CD14-positive monocyte (primary cell): ENCODE data around the gene SLFN12L. TPM values are rescaled to one million over a fixed set of nuclear protein-coding genes. Genes with fewer than 3 reads are reported as not detected.
"Not testable (repeated sequence)": the region's sequence is repeated elsewhere in the genome, so short reads cannot be mapped to it uniquely, and the experiment has no call there.

Experiments
- DNase-seq, 3 donors: peaks; one replicate each; pipeline ENCODE4 v3.0.0-alpha.2; 2011 to 2022
- H2AFZ ChIP-seq: 2 replicates; pipeline ENCODE4 v1.6.0; 2012; ENCODE audit warnings: mild to moderate bottlenecking, low read depth, low read length, inconsistent platforms; ENCODE audit not compliant: insufficient read depth, poor library complexity, severe bottlenecking
- H3K27ac ChIP-seq, 2 donors: 1 replicate in 1 of 2; 2 replicates in 1 of 2; pipeline ENCODE4 v1.5.1; 2012 to 2013; ENCODE audit warnings: low read length in 2 of 2, control low read depth in 1 of 2, inconsistent platforms in 1 of 2, low read depth in 1 of 2, mild to moderate bottlenecking in 1 of 2
- H3K27me3 ChIP-seq, 2 donors: one replicate each; pipeline versions ENCODE4 v1.6.0 to v1.6.1; 2011 to 2013; ENCODE audit warnings: low read length in 2 of 2; ENCODE audit not compliant: control insufficient read depth in 2 of 2, insufficient read depth in 2 of 2
- H3K36me3 ChIP-seq, 2 donors: replicated peaks in 1 of 2; 1 replicate in 1 of 2; 2 replicates in 1 of 2; pipeline versions ENCODE4 v1.5.1 to v1.6.1; 2012 to 2013; ENCODE audit warnings: low read length in 2 of 2, control low read depth in 1 of 2, inconsistent platforms in 1 of 2, mild to moderate bottlenecking in 1 of 2; ENCODE audit not compliant: insufficient read depth in 2 of 2, control insufficient read depth in 1 of 2
- H3K4me1 ChIP-seq, 2 donors: 1 replicate in 1 of 2; 2 replicates in 1 of 2; pipeline versions ENCODE4 v1.5.1 to v1.6.1; 2012 to 2013; ENCODE audit warnings: low read length in 2 of 2, control low read depth in 1 of 2, inconsistent platforms in 1 of 2, mild to moderate bottlenecking in 1 of 2, moderate library complexity in 1 of 2; ENCODE audit not compliant: insufficient read depth in 2 of 2, control insufficient read depth in 1 of 2
- H3K4me2 ChIP-seq: replicated peaks from 2 replicates; pipeline ENCODE3; 2012; ENCODE audit warnings: low read length, moderate library complexity, mild to moderate bottlenecking; ENCODE audit not compliant: poor library complexity, severe bottlenecking; ENCODE audit errors: extremely low read depth
- H3K4me3 ChIP-seq, 3 experiments: fragments of 200-600 bp in 1 of 3; sonication (generic) in 1 of 3; replicated peaks in 1 of 3; 1 replicate in 2 of 3; 2 replicates in 1 of 3; pipeline ENCODE4 v1.5.1; 2011 to 2013; ENCODE audit warnings: low read length in 3 of 3, mild to moderate bottlenecking in 3 of 3, control low read depth in 2 of 3, low read depth in 2 of 3, inconsistent platforms in 1 of 3, moderate library complexity in 1 of 3
- H3K79me2 ChIP-seq: 2 replicates; pipeline ENCODE4 v1.6.0; 2012; ENCODE audit warnings: mild to moderate bottlenecking, control low read depth, inconsistent platforms, low read length, moderate library complexity; ENCODE audit not compliant: insufficient read depth
- H3K9ac ChIP-seq: 2 replicates; pipeline ENCODE4 v1.6.0; 2017; ENCODE audit warnings: low read length, mild to moderate bottlenecking; ENCODE audit not compliant: insufficient read depth, poor library complexity, severe bottlenecking
- H3K9me3 ChIP-seq, 2 donors: replicated peaks in 1 of 2; 1 replicate in 1 of 2; 2 replicates in 1 of 2; pipeline versions ENCODE4 v1.5.1 to v1.6.1; 2012 to 2013; ENCODE audit warnings: low read length in 2 of 2, control low read depth in 1 of 2; ENCODE audit not compliant: control insufficient read depth in 1 of 2, insufficient read depth in 1 of 2
- H4K20me1 ChIP-seq: 2 replicates; pipeline ENCODE4 v1.6.0; 2012; ENCODE audit warnings: mild to moderate bottlenecking, low read length, control low read depth, moderate library complexity; ENCODE audit not compliant: insufficient read depth
- H3K27ac Mint-ChIP-seq, 7 donors: one replicate each; pipeline ENCODE4 v1.8.0; 2020; ENCODE audit warnings: mild to moderate bottlenecking in 7 of 7, mixed read lengths in 7 of 7, moderate library complexity in 6 of 7, inconsistent platforms in 2 of 7
- H3K27me3 Mint-ChIP-seq, 3 donors: one replicate each; pipeline ENCODE4 v1.8.0; 2021 to 2022; ENCODE audit warnings: low read depth in 3 of 3, mild to moderate bottlenecking in 3 of 3, mixed read lengths in 3 of 3, moderate library complexity in 3 of 3, inconsistent platforms in 1 of 3
- H3K36me3 Mint-ChIP-seq, 2 donors: one replicate each; pipeline ENCODE4 v1.8.0; 2020; ENCODE audit warnings: mixed read lengths in 2 of 2, inconsistent platforms in 1 of 2, mild to moderate bottlenecking in 1 of 2
- H3K4me1 Mint-ChIP-seq: one replicate; pipeline ENCODE4 v1.8.0; 2020; ENCODE audit warnings: mild to moderate bottlenecking, mixed read lengths
- H3K4me3 Mint-ChIP-seq, 2 donors: one replicate each; pipeline ENCODE4 v1.8.0; 2020; ENCODE audit warnings: mild to moderate bottlenecking in 2 of 2, mixed read lengths in 2 of 2, moderate library complexity in 1 of 2
- H3K9me3 Mint-ChIP-seq, 7 donors: one replicate each; pipeline ENCODE4 v1.8.0; 2020 to 2022; ENCODE audit warnings: mixed read lengths in 7 of 7, mild to moderate bottlenecking in 6 of 7, moderate library complexity in 6 of 7, inconsistent platforms in 2 of 7
- WGBS: methylation state at CpG from one replicate; pipeline ENCODE4 v1.1.5; 2013; ENCODE audit warnings: missing lambda C conversion rate; ENCODE audit not compliant: insufficient coverage; 5-methylcytosine and 5-hydroxymethylcytosine counted together
- intact Hi-C, 2 donors: fragments of 100-400 bp; cut with micrococcal nuclease; formaldehyde crosslinking; loops; one replicate each; pipeline versions ENCODE4 v1.15.0 to v1.15.1; 2023
- polyA plus RNA-seq, 3 donors: library from polyadenylated mRNA; depleted of rRNA in 1 of 3; unstranded in 2 of 3; stranded (reverse) in 1 of 3; fragments of 300-500 nt in 2 of 3; fragments of >200 nt in 1 of 3; fragmentation: Illumina TruSeq in 2 of 3; gene quantifications; 1 replicate in 2 of 3; 2 replicates in 1 of 3; pipeline ENCODE4 v1.2.3, GENCODE V29; 2012 to 2021
- TF ChIP-seq, protein P1 (sequence below): fragments of 200-600 bp; IDR thresholded peaks from one replicate; pipeline ENCODE4 v1.8.0; 2022; ENCODE audit warnings: antibody characterized with exemption, mild to moderate bottlenecking

Gene SLFN12L
- polyA plus RNA-seq, 3 donors, result 0.14 to 0.25 (median 0.24) TPM

DNA sequence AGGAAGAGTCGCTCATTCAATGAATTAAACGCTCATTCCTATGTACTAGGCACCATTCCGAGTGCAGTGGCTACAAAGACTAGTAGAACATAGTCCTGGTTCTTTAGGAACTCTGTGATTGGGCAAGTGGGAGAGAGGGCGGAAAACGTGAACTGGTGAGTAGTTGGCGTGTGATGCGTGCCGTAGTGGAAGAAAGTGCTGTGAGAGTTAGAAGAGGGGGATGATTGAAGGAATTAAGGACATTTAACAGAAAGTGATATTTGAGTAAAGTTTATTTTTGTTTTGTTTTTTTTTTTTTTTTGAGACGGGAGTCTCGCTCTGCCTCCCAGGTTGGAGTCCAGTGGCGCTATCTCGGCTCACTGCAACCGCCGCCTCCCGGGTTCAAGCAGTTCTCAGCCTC, 31.1 kb upstream of the SLFN12L start:
- peak overlapping the region; percentile 93 to 97 for H3K4me3 Mint-ChIP-seq
- peaks cover 3 to 7% of the 10 kb centered on the region in 2 donors for H3K36me3 Mint-ChIP-seq
- Histone ChIP-seq H2AFZ (peak overlapping the region; percentile 90), H3K79me2 (peaks cover 32% of the 10 kb centered on the region), H4K20me1 (peaks cover 5% of the 10 kb centered on the region), H3K36me3 (peaks cover 2 to 7% of the 10 kb centered on the region in 2 donors), H3K4me3 (peak overlapping the region; percentile 75 to 95 (median 90)), H3K9ac (peak overlapping the region; percentile 76), H3K27ac (peak overlapping the region; percentile 73 to 91), H3K9me3 (no peaks in the 10 kb centered on the region), H3K27me3 (no peaks in the 10 kb centered on the region), H3K4me1 (peaks cover 23 to 27% of the 10 kb centered on the region in 2 donors), H3K4me2 (peak overlapping the region; percentile 96)
- no peaks in the 10 kb centered on the region for H3K9me3 Mint-ChIP-seq
- H3K27me3 Mint-ChIP-seq, result peaks cover 0 to 3% (median 2%) of the 10 kb centered on the region in 3 donors
- DNase-seq, result peak; percentile 45 to 73 (median 61)
- H3K27ac Mint-ChIP-seq, result peak overlapping the region; percentile 92 to 97 (median 95)
- TF ChIP-seq, protein P1, sequence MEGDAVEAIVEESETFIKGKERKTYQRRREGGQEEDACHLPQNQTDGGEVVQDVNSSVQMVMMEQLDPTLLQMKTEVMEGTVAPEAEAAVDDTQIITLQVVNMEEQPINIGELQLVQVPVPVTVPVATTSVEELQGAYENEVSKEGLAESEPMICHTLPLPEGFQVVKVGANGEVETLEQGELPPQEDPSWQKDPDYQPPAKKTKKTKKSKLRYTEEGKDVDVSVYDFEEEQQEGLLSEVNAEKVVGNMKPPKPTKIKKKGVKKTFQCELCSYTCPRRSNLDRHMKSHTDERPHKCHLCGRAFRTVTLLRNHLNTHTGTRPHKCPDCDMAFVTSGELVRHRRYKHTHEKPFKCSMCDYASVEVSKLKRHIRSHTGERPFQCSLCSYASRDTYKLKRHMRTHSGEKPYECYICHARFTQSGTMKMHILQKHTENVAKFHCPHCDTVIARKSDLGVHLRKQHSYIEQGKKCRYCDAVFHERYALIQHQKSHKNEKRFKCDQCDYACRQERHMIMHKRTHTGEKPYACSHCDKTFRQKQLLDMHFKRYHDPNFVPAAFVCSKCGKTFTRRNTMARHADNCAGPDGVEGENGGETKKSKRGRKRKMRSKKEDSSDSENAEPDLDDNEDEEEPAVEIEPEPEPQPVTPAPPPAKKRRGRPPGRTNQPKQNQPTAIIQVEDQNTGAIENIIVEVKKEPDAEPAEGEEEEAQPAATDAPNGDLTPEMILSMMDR, result no peak
- WGBS, result 14% methylated on average over 8 of the region's 15 CpGs
- intact Hi-C loops, result no loop called here
- peaks cover 22% of the 10 kb centered on the region for H3K4me1 Mint-ChIP-seq

DNA sequence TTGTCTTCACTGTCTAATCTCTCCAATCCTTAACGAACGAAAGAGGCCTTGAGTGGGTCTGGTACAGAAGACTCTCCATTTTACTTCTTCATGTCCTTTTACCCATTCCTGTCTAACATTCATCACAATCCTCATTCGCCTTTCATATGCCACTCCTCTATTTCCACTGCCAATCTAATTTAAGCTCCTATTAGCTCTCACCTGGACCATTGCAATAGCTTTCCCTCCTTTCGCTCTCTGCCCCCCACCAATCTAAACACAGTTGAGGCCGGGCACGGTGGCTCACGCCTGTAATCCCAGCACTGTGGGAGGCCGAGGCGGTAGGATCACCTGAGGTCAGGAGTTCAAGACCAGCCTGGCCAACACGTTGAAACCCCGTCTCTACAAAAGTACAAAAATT, 29.5 kb upstream of the SLFN12L start:
- Mint-ChIP-seq H3K36me3 (peaks cover 0 to under 1% of the 10 kb centered on the region in 2 donors), H3K4me3 (peak overlapping the region; percentile 56 to 97), H3K27me3 (peaks cover 2 to 5% (median 2%) of the 10 kb centered on the region in 3 donors), H3K27ac (peak overlapping the region in 4 of 7 donors; percentile 27 to 94 (median 64)), H3K4me1 (peaks cover 22% of the 10 kb centered on the region), H3K9me3 (no peaks in the 10 kb centered on the region)
- intact Hi-C loops, result no loop called here
- Histone ChIP-seq H2AFZ (peak overlapping the region; percentile 4), H3K4me3 (peak overlapping the region in 1 of 3 experiments; percentile 90), H3K79me2 (peaks cover 32% of the 10 kb centered on the region), H4K20me1 (peaks cover 5% of the 10 kb centered on the region), H3K9me3 (no peaks in the 10 kb centered on the region), H3K9ac (no peak overlapping the region), H3K36me3 (no peaks in the 10 kb centered on the region), H3K27me3 (no peaks in the 10 kb centered on the region), H3K4me2 (peak overlapping the region; percentile 96), H3K4me1 (peaks cover 23 to 27% of the 10 kb centered on the region in 2 donors), H3K27ac (no peak overlapping the region)
- TF ChIP-seq, protein P1, result no peak
- no peak for DNase-seq
- WGBS, result 91% methylated on average over 7 of the region's 11 CpGs

DNA sequence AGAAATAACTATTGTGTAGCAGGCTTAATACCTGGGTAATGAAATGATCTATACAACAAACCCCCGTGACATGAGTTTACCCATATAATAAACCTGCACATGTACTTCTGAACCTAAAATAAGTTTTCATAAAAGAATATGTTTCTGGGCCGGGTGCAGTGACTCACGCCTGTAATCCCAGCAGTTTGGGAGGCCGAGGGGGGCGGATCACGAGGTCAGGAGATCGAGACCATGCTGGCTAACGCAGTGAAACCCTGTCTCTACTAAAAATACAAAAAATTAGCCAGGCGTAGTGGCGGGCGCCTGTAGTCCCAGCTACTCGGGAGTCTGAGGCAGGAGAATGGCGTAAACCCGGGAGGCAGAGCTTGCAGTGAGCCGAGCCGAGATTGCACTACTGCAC, 25.7 kb upstream of the SLFN12L start:
- H3K36me3 ChIP-seq, H3K4me1 ChIP-seq, H3K27ac Mint-ChIP-seq, H3K36me3 Mint-ChIP-seq, H3K9ac ChIP-seq, H2AFZ ChIP-seq, H3K9me3 Mint-ChIP-seq, H3K79me2 ChIP-seq, intact Hi-C loops, H3K4me3 Mint-ChIP-seq, H3K27ac ChIP-seq, H3K9me3 ChIP-seq, H4K20me1 ChIP-seq, H3K27me3 ChIP-seq, H3K27me3 Mint-ChIP-seq, H3K4me2 ChIP-seq, H3K4me3 ChIP-seq, H3K4me1 Mint-ChIP-seq, DNase-seq: not testable (repeated sequence)
- WGBS, result 100% methylated on average over 1 of the region's 16 CpGs
